SK-N-MC (cell line): ENCODE data around the gene PDE11A.

Experiments used
- EZH2 ChIP-seq: fragments of 200-600 bp; sonication (generic); IDR thresholded peaks from one replicate; pipeline ENCODE4 v1.6.1; 2017; ENCODE audit warnings: antibody characterized with exemption
- FOXP2 ChIP-seq: optimal IDR thresholded peaks from 2 replicates; pipeline ENCODE3; 2011; ENCODE audit warnings: mild to moderate bottlenecking, moderate library complexity; ENCODE audit not compliant: insufficient read depth; ENCODE audit errors: extremely low read length, control extremely low read depth
- POLR2AphosphoS5 ChIP-seq: IDR thresholded peaks from 2 replicates; pipeline ENCODE4 v1.6.1; 2012; ENCODE audit warnings: mild to moderate bottlenecking, low read depth, low read length, borderline replicate concordance

DNA sequence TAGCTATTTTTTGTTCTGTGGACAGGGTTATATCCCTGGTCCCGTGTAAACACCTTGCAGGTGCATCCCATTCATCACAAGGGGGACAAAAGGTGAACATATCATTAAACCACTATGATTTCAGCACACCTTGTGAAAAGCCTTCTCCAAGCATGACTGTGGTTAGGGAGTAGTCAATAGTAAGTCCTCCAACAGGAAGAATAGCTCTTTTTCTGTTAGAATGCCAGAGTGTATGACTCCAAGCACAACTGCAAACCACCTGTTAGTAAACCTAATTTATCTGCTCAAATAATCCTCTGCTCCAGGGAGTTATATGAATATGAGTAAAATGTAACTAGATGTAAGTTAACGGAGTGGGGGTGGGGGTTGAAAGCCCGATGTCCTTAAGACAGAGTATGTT lies 439.5 kb downstream of the PDE11A start:
- TF ChIP-seq POLR2AphosphoS5 (no peak), EZH2 (no peak), FOXP2 (no peak)
